ENCODE results near the gene EXOC6. TPM values are rescaled to one million over a fixed set of nuclear protein-coding genes. Genes with fewer than 3 reads are reported as not detected.

The EXOC6 gene
- total and polyA plus RNA-seq, 2 of the 13 experiments (the other 11 are each of a cell fraction or from before 2014, with no cell fraction given) = 22.2 to 29.2 TPM

GRCh38 chr10:93071674-93072224, 223.4 kb downstream of the EXOC6 start (continued):
- TF ChIP-seq ZNF281 (CRISPR knock-in tag; IDR thresholded peaks at IDR 0.05; ENCODE audit: borderline replicate concordance) = no peak
- TF ChIP-seq PATZ1 (CRISPR knock-in tag; IDR thresholded peaks at IDR 0.05) = no peak
- TF ChIP-seq ETV6 (CRISPR knock-in tag; conservative IDR thresholded peaks at IDR 0.05) = no peak
- no peak for TF ChIP-seq KLF11 (CRISPR knock-in tag; IDR thresholded peaks at IDR 0.05)
- TF ChIP-seq GTF2F1 (IDR thresholded peaks at IDR 0.05; ENCODE audit: low read length) = no peak
- no peak for TF ChIP-seq BCLAF1 (IDR thresholded peaks at IDR 0.05)
- TF ChIP-seq BHLHE40 (IDR thresholded peaks at IDR 0.05; ENCODE audit: low read length) = peak; percentile 3; the same call in 1 of the 2 replicates
- no peak for TF ChIP-seq ZNF512 (CRISPR knock-in tag; IDR thresholded peaks at IDR 0.05)
- TF ChIP-seq GFI1 (CRISPR knock-in tag; IDR thresholded peaks at IDR 0.05; ENCODE audit: borderline replicate concordance) = no peak
- 0 out of 2 replicates have a peak, but pooled peaks have one; percentile 27 for TF ChIP-seq FOSL2 (CRISPR knock-in tag; IDR thresholded peaks at IDR 0.05)
- no peak for TF ChIP-seq KDM1A (CRISPR knock-in tag; IDR thresholded peaks at IDR 0.05)
- no peak for TF ChIP-seq MED8 (CRISPR knock-in tag; IDR thresholded peaks at IDR 0.05; ENCODE audit: insufficient replicate concordance)
- 0 out of 2 replicates have a peak, but pooled peaks have one; percentile 22 for TF ChIP-seq E2F2 (CRISPR knock-in tag; IDR thresholded peaks at IDR 0.05; ENCODE audit: borderline replicate concordance)
- no peak for TF ChIP-seq HES4 (CRISPR knock-in tag; IDR thresholded peaks at IDR 0.05; ENCODE audit: borderline replicate concordance)
- TF ChIP-seq CTCF (CRISPR knock-in tag; IDR thresholded peaks at IDR 0.05) = peak; percentile 65
- no peak for TF ChIP-seq ZNF496 (CRISPR knock-in tag; IDR thresholded peaks at IDR 0.05; ENCODE audit: insufficient replicate concordance)
